ENCODE measurements around the gene PIAS1.

GRCh38 chr15:68204361-68204760, 150.2 kb downstream of the PIAS1 start:
- TF ChIP-seq SUZ12 (IDR thresholded peaks at IDR 0.05; ENCODE audit: extremely low read depth, insufficient read depth, insufficient read length): no peak
- TF ChIP-seq ZNF274 (IDR thresholded peaks at IDR 0.05; ENCODE audit: low read depth, low read length): no peak
- no peak for TF ChIP-seq YY1 (IDR thresholded peaks at IDR 0.05; ENCODE audit: insufficient read depth, insufficient read length)
